Activated naive CD4-positive, alpha-beta T cell treated with anti-CD3 and anti-CD28 coated beads, Interleukin-2, amount 10 ng/mL, durations not matched to agents 7 days and 5 days (primary cell): ENCODE results near the gene BCL6B.
A peak's percentile ranks its signal among the peaks of the same experiment; 100 is the strongest.

ENCODE experiments used
- CTCF ChIA-PET: fragments of 350-600 bp; sonication (Branson Sonifier 250); formaldehyde crosslinking; loops from one replicate; lab custom pipeline; 2021; ENCODE audit warnings: antibody characterized with exemption; lab: Charles Lee
- DNase-seq: peaks from one replicate; pipeline ENCODE4 v3.0.0-alpha.2; 2020
- H3K27ac Mint-ChIP-seq: one replicate; pipeline ENCODE4 v1.8.0; 2021; ENCODE audit warnings: mild to moderate bottlenecking, moderate library complexity, mixed read lengths
- H3K27me3 Mint-ChIP-seq: one replicate; pipeline ENCODE4 v1.8.0; 2021; ENCODE audit warnings: mild to moderate bottlenecking, mixed read lengths
- H3K36me3 Mint-ChIP-seq: one replicate; pipeline ENCODE4 v1.8.0; 2021; ENCODE audit warnings: mixed read lengths
- H3K4me1 Mint-ChIP-seq: one replicate; pipeline ENCODE4 v1.8.0; 2021; ENCODE audit warnings: mixed read lengths
- H3K4me3 Mint-ChIP-seq: one replicate; pipeline ENCODE4 v1.8.0; 2021; ENCODE audit warnings: mild to moderate bottlenecking, moderate library complexity, mixed read lengths
- H3K9me3 Mint-ChIP-seq: one replicate; pipeline ENCODE4 v1.8.0; 2021; ENCODE audit warnings: mixed read lengths

The BCL6B gene

DNA sequence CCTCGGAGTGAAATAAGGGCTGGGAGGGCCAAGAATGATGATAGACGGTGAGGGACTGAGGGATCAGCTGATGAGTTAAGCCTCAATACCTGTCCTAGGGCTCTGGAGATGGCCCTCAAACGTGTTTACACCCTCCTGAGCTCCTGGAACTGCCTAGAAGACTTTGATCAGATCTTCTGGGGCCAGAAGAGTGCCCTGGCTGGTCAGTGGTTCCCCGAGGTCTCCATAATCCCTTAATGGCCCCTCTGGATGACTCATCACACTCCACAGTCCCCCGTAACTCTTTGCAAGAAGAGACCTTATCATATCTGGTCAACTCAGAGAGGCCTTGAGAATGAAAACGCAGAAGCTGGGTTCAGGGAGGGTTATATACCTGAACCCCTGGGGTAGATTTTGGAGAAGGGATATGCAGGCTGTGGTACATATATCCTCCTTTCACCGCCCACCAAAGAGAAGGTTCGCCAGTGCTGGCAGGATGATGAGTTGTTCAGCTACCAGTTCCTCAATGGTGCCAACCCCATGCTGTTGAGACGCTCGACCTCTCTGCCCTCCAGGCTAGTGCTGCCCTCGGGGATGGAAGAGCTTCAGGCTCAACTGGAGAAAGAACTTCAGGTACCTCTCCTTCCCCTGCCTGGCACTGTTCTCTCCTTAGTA, 23.9 kb upstream of the BCL6B start:
- H3K9me3 Mint-ChIP-seq: no peaks in the 10 kb centered on the region
- H3K27me3 Mint-ChIP-seq: no peaks in the 10 kb centered on the region
- no peaks in the 10 kb centered on the region for H3K4me1 Mint-ChIP-seq
- no peak overlapping the region for H3K4me3 Mint-ChIP-seq
- no peak overlapping the region for H3K27ac Mint-ChIP-seq
- no peak for DNase-seq
- CTCF ChIA-PET: interaction anchor here (1.0 to 10.6 kb wide), 3 partner anchors 22 to 88 kb away, joined by 4 to 214 read pairs (median 5); no protein-coding TSS in a partner anchor
- H3K36me3 Mint-ChIP-seq: peaks cover 42% of the 10 kb centered on the region

GRCh38 chr17:7001318-7001961, 21.4 kb upstream of the BCL6B start:
- DNase-seq: peak; percentile 62
- Mint-ChIP-seq H3K27me3 (no peaks in the 10 kb centered on the region), H3K36me3 (peaks cover 48% of the 10 kb centered on the region), H3K27ac (no peak overlapping the region), H3K4me3 (no peak overlapping the region), H3K4me1 (peaks cover 6% of the 10 kb centered on the region), H3K9me3 (no peaks in the 10 kb centered on the region)
- CTCF ChIA-PET: interaction anchor here (10.6 kb wide), 1 partner anchor 87 kb away, joined by 214 read pairs; no protein-coding TSS in a partner anchor

- Mint-ChIP-seq H3K9me3 (no peaks in the 10 kb centered on the region), H3K27me3 (no peaks in the 10 kb centered on the region), H3K4me3 (no peak overlapping the region), H3K27ac (no peak overlapping the region), H3K36me3 (peaks cover 48% of the 10 kb centered on the region), H3K4me1 (peaks cover 12% of the 10 kb centered on the region)
- CTCF ChIA-PET: interaction anchor here (1.3 to 10.6 kb wide), 5 partner anchors 9 to 159 kb away, joined by 4 to 214 read pairs (median 28); partner anchors contain the start of gene BCL6B
- DNase-seq: no peak
These were observed 20.4 kb upstream of the BCL6B start for GRCh38 chr17:7002288-7003047.

- Mint-ChIP-seq H3K4me1 (peaks cover 14% of the 10 kb centered on the region), H3K36me3 (peaks cover 45% of the 10 kb centered on the region), H3K27me3 (no peaks in the 10 kb centered on the region), H3K27ac (no peak overlapping the region), H3K4me3 (no peak overlapping the region), H3K9me3 (no peaks in the 10 kb centered on the region)
- no peak for DNase-seq
- CTCF ChIA-PET: interaction anchor here (0.9 to 10.6 kb wide), 16 partner anchors 10 to 340 kb away, joined by 3 to 214 read pairs (median 6); partner anchors contain the start of gene BCL6B
These were observed 19.1 kb upstream of the BCL6B start for GRCh38 chr17:7003745-7004144.

DNA sequence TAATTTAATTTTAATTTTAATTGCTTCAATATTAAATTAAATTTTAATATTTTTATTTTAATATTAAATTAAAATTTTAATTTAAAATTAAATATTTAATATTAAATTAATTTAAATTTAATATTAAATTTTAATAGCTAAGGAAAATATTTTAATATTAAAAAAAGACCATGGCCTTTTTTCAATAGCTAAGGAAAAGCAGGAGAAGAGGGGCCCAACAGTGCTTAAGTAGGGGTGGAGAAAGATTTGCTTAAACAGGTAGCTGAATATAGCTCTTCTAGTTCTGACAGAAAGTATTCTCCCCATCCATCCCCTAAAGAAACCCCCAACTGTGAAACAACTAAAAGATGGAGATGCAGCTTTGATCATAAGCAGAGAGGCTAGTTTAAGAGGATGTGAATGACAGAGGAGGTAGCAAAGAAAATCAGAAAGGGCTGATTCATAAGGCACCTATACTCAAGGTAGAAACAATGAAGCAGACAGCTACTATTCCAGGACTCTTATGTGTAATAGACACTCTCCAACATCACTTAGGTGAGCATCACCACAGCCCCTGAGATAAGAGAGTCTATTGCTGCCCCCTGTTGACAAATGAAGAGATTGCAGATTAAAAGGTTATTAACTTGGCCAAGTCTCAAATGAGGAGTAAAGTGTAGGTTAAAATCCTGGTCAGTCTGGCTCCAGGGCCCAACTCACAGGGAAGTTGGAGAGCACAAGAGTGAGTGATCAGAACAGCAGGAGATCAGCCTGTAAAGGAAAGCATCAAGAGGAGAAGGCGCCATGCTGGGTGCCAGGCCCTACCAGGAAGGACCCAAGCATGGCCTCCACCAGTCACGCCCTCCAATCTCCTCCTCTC, 18.2 kb upstream of the BCL6B start:
- Mint-ChIP-seq H3K9me3 (no peaks in the 10 kb centered on the region), H3K27ac (peak overlapping the region; percentile 16), H3K27me3 (no peaks in the 10 kb centered on the region), H3K4me1 (peaks cover 21% of the 10 kb centered on the region), H3K4me3 (no peak overlapping the region), H3K36me3 (peaks cover 41% of the 10 kb centered on the region)
- CTCF ChIA-PET: interaction anchor here (0.8 to 10.6 kb wide), 22 partner anchors 9 to 532 kb away, joined by 3 to 214 read pairs (median 4); partner anchors contain the start of genes ALOX12, BCL6B and SLC16A13
- DNase-seq: peak; percentile 42

DNA sequence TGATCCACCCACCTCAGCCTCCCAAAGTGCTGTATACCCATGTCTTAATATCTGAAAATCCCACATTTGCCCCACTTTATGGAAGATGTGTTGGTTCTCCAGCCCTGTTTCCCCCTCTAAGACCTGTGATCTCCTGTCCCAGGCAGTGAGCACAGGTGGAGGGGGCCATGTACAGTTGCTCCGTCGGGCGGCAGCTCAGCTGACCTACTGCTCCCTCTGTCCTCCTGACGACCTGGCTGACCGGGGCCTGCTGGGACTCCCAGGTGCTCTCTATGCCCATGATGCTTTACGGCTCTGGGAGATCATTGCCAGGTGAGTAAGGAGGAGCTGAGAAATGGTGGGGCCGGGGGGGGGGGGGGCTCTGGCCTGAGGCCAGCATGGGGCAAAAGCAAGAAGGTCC, 17.1 kb upstream of the BCL6B start:
- CTCF ChIA-PET: interaction anchor here (1.8 to 10.6 kb wide), 5 partner anchors 16 to 106 kb away, joined by 4 to 214 read pairs (median 14); no protein-coding TSS in a partner anchor
- H3K27me3 Mint-ChIP-seq: no peaks in the 10 kb centered on the region
- peaks cover 33% of the 10 kb centered on the region for H3K36me3 Mint-ChIP-seq
- DNase-seq: no peak
- no peak overlapping the region for H3K4me3 Mint-ChIP-seq
- H3K4me1 Mint-ChIP-seq: peaks cover 32% of the 10 kb centered on the region
- H3K27ac Mint-ChIP-seq: no peak overlapping the region
- no peaks in the 10 kb centered on the region for H3K9me3 Mint-ChIP-seq

DNA sequence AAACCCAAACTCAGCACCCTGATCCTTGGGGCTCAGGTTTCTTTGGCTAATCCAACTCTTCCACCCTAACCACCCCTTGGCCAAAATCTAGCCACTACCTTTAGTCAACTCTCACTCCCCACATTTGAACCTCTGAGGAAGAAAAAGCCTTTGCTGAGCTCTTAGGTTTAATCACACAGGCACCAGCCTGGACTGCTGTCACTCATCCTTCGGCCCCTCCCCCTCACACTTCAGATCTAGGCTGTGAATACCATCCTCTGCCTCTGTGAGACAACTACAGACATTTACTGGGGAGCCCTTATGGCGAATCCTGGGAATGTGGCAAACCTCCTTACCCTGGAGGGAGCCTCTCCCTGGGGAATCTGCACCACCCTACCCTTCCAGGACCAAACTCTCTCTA, 15.7 kb upstream of the BCL6B start:
- Mint-ChIP-seq H3K27ac (no peak overlapping the region), H3K4me1 (peaks cover 46% of the 10 kb centered on the region), H3K36me3 (peaks cover 29% of the 10 kb centered on the region), H3K27me3 (peaks cover under 1% of the 10 kb centered on the region), H3K4me3 (no peak overlapping the region), H3K9me3 (no peaks in the 10 kb centered on the region)
- CTCF ChIA-PET: interaction anchor here (0.6 to 10.6 kb wide), 5 partner anchors 14 to 1489 kb away, joined by 3 to 214 read pairs (median 14); no protein-coding TSS in a partner anchor
- DNase-seq: no peak

GRCh38 chr17:7010523-7010922, 12.3 kb upstream of the BCL6B start:
- H3K9me3 Mint-ChIP-seq: no peaks in the 10 kb centered on the region
- peak overlapping the region; percentile 59 for H3K4me3 Mint-ChIP-seq
- no peak for DNase-seq
- H3K27me3 Mint-ChIP-seq: peaks cover 5% of the 10 kb centered on the region
- peak overlapping the region; percentile 37 for H3K27ac Mint-ChIP-seq
- peaks cover 55% of the 10 kb centered on the region for H3K4me1 Mint-ChIP-seq
- H3K36me3 Mint-ChIP-seq: peaks cover 32% of the 10 kb centered on the region
- CTCF ChIA-PET: interaction anchor here (1.2 to 1.8 kb wide), 4 partner anchors 94 to 167 kb away, joined by 3 to 8 read pairs (median 5); no protein-coding TSS in a partner anchor

GRCh38 chr17:7011415-7011814, 11.4 kb upstream of the BCL6B start:
- H3K9me3 Mint-ChIP-seq: no peaks in the 10 kb centered on the region
- no peak for DNase-seq
- H3K4me3 Mint-ChIP-seq: peak overlapping the region; percentile 99
- CTCF ChIA-PET: interaction anchor here (1.3 to 1.4 kb wide), 2 partner anchors 97 to 98 kb away, joined by 3 to 5 read pairs; no protein-coding TSS in a partner anchor
- peaks cover 64% of the 10 kb centered on the region for H3K4me1 Mint-ChIP-seq
- H3K27me3 Mint-ChIP-seq: peaks cover 5% of the 10 kb centered on the region
- H3K36me3 Mint-ChIP-seq: peaks cover 39% of the 10 kb centered on the region
- peak overlapping the region; percentile 100 for H3K27ac Mint-ChIP-seq

GRCh38 chr17:7011942-7012254, 11.0 kb upstream of the BCL6B start:
- Mint-ChIP-seq H3K4me3 (peak overlapping the region; percentile 99), H3K9me3 (no peaks in the 10 kb centered on the region), H3K4me1 (peaks cover 67% of the 10 kb centered on the region), H3K36me3 (peaks cover 43% of the 10 kb centered on the region), H3K27ac (peak overlapping the region; percentile 100), H3K27me3 (peaks cover 5% of the 10 kb centered on the region)
- CTCF ChIA-PET: interaction anchor here (0.9 to 1.9 kb wide), 4 partner anchors 10 to 169 kb away, joined by 3 to 8 read pairs (median 4); no protein-coding TSS in a partner anchor
- DNase-seq: no peak

GRCh38 chr17:7014261-7014994, 8.4 kb upstream of the BCL6B start:
- Mint-ChIP-seq H3K9me3 (no peaks in the 10 kb centered on the region), H3K4me1 (peaks cover 79% of the 10 kb centered on the region), H3K27ac (peak overlapping the region; percentile 100), H3K4me3 (peak overlapping the region; percentile 99), H3K36me3 (peaks cover 42% of the 10 kb centered on the region), H3K27me3 (peaks cover 8% of the 10 kb centered on the region)
- peak; percentile 99 for DNase-seq
- CTCF ChIA-PET: no interaction called here

GRCh38 chr17:7014995-7015958, 7.6 kb upstream of the BCL6B start:
- H3K27me3 Mint-ChIP-seq: peaks cover 14% of the 10 kb centered on the region
- H3K4me1 Mint-ChIP-seq: peaks cover 73% of the 10 kb centered on the region
- H3K9me3 Mint-ChIP-seq: no peaks in the 10 kb centered on the region
- H3K4me3 Mint-ChIP-seq: peak overlapping the region; percentile 82
- peak overlapping the region; percentile 96 for H3K27ac Mint-ChIP-seq
- DNase-seq: peak; percentile 85
- H3K36me3 Mint-ChIP-seq: peaks cover 42% of the 10 kb centered on the region
- CTCF ChIA-PET: interaction anchor here (0.8 to 1.3 kb wide), 3 partner anchors 11 to 100 kb away, joined by 3 to 4 read pairs (median 3); no protein-coding TSS in a partner anchor
